ENCODE results near the gene P4HA2.

Gene P4HA2

DNA sequence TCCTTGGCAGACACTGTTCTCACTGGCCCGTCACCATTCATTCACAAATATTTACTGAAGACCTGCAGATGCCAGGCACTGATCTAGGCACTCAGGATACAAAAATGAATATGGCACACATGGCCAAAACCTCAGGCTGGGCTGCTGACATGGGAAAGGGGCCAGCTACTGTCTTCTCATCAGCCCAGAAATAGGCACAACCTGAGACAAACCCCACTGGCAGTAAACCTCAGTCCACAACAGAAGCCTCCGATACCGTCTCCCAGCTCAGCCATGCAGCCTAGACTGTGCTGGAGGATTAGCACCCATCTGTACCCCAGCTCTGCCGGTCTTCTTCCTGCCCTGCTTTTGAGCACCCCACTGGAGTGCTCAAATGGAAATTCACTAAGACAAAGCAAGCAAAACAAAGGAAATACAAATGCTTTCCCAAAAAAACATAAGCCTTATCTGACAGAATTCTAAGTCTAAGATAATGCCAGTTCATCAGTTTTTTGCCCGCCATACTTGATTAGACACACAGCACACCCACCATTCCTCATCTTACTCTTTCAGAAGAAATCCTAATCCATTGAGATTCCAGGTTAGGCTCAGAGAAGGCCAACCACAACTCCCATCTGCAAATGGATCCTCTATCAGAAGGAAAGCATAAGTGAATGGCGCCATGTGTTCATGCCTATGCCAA is 8.2 kb downstream of the P4HA2 start:
- H3K4me3 ChIP-seq (ENCODE audit: low read depth, low read length), result no peak overlapping the region
- H3K9me3 ChIP-seq (ENCODE audit: severe bottlenecking), result no peaks in the 10 kb centered on the region
- peaks cover 46% of the 10 kb centered on the region for H3K36me3 ChIP-seq
- H3K27me3 ChIP-seq (ENCODE audit: insufficient read depth, low read depth, severe bottlenecking), result no peaks in the 10 kb centered on the region
- no peak for DNase-seq
- no peak overlapping the region for H3K27ac ChIP-seq
- TF ChIP-seq, protein P1, sequence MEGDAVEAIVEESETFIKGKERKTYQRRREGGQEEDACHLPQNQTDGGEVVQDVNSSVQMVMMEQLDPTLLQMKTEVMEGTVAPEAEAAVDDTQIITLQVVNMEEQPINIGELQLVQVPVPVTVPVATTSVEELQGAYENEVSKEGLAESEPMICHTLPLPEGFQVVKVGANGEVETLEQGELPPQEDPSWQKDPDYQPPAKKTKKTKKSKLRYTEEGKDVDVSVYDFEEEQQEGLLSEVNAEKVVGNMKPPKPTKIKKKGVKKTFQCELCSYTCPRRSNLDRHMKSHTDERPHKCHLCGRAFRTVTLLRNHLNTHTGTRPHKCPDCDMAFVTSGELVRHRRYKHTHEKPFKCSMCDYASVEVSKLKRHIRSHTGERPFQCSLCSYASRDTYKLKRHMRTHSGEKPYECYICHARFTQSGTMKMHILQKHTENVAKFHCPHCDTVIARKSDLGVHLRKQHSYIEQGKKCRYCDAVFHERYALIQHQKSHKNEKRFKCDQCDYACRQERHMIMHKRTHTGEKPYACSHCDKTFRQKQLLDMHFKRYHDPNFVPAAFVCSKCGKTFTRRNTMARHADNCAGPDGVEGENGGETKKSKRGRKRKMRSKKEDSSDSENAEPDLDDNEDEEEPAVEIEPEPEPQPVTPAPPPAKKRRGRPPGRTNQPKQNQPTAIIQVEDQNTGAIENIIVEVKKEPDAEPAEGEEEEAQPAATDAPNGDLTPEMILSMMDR (IDR thresholded peaks at IDR 0.05; ENCODE audit: low read depth, low read length), result no peak

DNA sequence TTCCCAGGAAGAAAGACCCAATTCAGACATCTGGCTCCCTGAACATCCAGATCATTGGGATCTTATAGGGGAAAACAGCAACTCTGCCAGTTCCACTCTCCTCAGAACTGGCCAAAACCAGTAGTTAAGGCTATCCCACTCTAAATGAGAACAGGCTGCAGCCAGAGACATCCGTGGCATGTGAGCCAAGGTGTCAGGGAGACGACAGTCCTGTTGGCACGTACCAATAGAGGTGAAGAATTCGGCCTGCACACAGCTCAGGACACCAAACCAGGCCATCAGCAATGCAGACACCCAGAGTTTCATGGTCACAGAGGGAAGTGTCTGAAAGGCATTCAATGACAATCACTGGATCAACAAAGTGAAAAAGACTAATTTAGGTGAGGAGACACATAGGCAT is 9.3 kb downstream of the P4HA2 start:
- Histone ChIP-seq H3K36me3 (peaks cover 57% of the 10 kb centered on the region), H3K4me3 (ENCODE audit: low read depth, low read length) (no peak overlapping the region), H3K27ac (no peak overlapping the region), H3K9me3 (ENCODE audit: severe bottlenecking) (no peaks in the 10 kb centered on the region), H3K27me3 (ENCODE audit: insufficient read depth, low read depth, severe bottlenecking) (no peaks in the 10 kb centered on the region)
- no peak for DNase-seq
- TF ChIP-seq, protein P1 (IDR thresholded peaks at IDR 0.05; ENCODE audit: low read depth, low read length), result no peak

DNA sequence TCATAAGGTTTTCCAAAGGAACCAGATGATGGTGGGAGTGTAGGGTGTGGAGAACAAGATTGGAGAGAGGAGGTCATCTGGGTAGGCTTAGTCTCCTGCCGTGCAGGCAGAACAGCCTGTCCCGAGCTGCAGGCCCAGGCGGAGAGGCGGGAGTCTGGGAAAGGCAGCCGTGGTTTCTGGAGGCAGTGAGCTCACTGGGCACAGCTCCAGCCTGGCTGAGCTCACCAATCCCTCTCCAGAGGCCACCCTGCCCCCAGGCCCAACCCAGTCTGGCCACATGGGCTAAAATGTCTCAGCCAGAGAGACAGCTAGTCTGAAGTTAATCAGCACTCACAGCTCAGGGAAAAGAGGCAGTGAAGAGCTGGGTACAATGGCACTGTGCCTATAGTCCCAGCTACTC is 12.3 kb downstream of the P4HA2 start:
- Histone ChIP-seq H3K36me3 (peaks cover 80% of the 10 kb centered on the region), H3K9me3 (ENCODE audit: severe bottlenecking) (no peaks in the 10 kb centered on the region), H3K27ac (no peak overlapping the region), H3K4me3 (ENCODE audit: low read depth, low read length) (no peak overlapping the region), H3K27me3 (ENCODE audit: insufficient read depth, low read depth, severe bottlenecking) (no peaks in the 10 kb centered on the region)
- TF ChIP-seq, protein P1 (IDR thresholded peaks at IDR 0.05; ENCODE audit: low read depth, low read length), result no peak
- DNase-seq, result peak; percentile 26

DNA sequence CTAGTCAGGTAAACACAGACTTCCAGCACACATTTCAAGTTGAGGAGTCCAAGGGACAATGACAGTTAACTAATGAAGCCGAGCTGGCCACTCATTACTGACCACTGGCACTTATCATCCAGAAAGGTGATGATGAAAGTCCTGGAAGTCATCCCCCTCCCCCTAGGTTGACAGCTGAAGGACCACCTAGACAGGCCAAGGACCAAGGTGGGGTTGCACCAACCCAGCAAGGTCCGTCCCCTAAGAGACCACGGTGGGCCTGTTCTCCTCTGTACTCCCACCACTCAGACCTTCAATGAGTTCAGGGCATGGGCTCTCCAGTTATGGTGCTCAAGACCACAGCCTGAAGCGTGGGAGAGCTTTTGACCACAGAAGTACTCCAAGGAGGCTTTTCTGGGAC is 13.2 kb downstream of the P4HA2 start:
- H3K36me3 ChIP-seq, result peaks cover 83% of the 10 kb centered on the region

DNA sequence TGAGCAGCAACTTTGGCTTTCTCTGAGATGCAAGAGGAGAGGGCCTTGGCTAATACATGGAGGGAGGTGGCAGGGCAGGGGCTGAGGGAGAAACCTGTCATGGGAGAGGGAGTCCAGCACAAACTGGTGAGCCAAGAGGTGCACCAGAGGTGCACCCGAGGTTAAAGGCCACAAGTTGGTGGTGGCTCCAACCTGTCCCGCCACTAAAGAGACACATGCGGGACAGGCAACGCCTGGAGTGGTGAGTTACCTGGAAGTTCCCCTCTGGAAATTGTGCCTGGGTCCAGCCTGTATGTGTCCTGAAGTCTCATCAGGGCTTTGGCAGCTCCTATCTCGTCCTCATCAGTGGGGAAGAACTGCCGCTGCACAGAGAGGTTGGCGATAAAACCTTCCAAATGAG is 14.0 kb downstream of the P4HA2 start:
- Histone ChIP-seq H3K9me3 (ENCODE audit: severe bottlenecking) (no peaks in the 10 kb centered on the region), H3K36me3 (peaks cover 89% of the 10 kb centered on the region), H3K4me3 (ENCODE audit: low read depth, low read length) (no peak overlapping the region), H3K27me3 (ENCODE audit: insufficient read depth, low read depth, severe bottlenecking) (no peaks in the 10 kb centered on the region), H3K27ac (no peak overlapping the region)
- TF ChIP-seq, protein P1 (IDR thresholded peaks at IDR 0.05; ENCODE audit: low read depth, low read length), result no peak
- DNase-seq, result no peak

More for the DNA sequence above, 13.2 kb downstream of the P4HA2 start:
- Histone ChIP-seq H3K9me3 (ENCODE audit: severe bottlenecking) (no peaks in the 10 kb centered on the region), H3K27ac (no peak overlapping the region), H3K27me3 (ENCODE audit: insufficient read depth, low read depth, severe bottlenecking) (no peaks in the 10 kb centered on the region), H3K4me3 (ENCODE audit: low read depth, low read length) (no peak overlapping the region)
- no peak for DNase-seq
- TF ChIP-seq, protein P1 (IDR thresholded peaks at IDR 0.05; ENCODE audit: low read depth, low read length), result no peak

DNA sequence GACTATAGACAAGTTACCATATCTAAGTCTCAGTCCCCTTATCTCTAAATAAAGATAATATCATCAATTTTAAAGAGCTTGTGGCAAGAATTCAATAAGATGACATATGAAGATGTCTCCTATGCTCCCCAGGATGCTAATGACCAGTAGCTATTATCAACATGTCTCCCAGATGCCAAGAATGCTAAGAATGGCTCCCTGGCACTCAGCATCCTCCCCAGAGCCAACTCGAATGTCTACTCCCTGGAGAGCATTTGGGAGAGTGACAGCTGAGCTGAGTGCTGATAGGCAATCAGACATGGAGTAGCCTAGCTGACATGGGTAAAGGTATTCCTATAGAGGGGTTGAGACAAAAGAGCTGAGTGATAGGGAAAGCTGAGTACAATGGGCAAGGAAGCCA is 15.9 kb downstream of the P4HA2 start:
- H3K4me3 ChIP-seq (ENCODE audit: low read depth, low read length), result no peak overlapping the region
- peaks cover 85% of the 10 kb centered on the region for H3K36me3 ChIP-seq
- no peak for DNase-seq
- no peaks in the 10 kb centered on the region for H3K27me3 ChIP-seq (ENCODE audit: insufficient read depth, low read depth, severe bottlenecking)
- TF ChIP-seq, protein P1 (IDR thresholded peaks at IDR 0.05; ENCODE audit: low read depth, low read length), result no peak
- no peak overlapping the region for H3K27ac ChIP-seq
- no peaks in the 10 kb centered on the region for H3K9me3 ChIP-seq (ENCODE audit: severe bottlenecking)
